D721Med (cell line): ENCODE measurements around the gene FAM234B.

Source experiments
- DNase-seq: peaks from one replicate; pipeline ENCODE4 v3.0.0; 2011; ENCODE audit warnings: low spot score; ENCODE audit not compliant: insufficient read length
- FAIRE-seq: peaks from 2 replicates; lab custom pipeline; 2011; peaks lifted over from hg19 to GRCh38; lab: Jason Lieb, UNC
- CTCF ChIP-seq: IDR thresholded peaks from 2 replicates; pipeline ENCODE4 v1.5.1; 2012; ENCODE audit warnings: mild to moderate bottlenecking, control low read depth; ENCODE audit not compliant: insufficient read depth; ENCODE audit errors: missing control alignments

Gene FAM234B

GRCh38 chr12:13099066-13099843 is 55.1 kb downstream of the FAM234B start:
- DNase-seq, result no peak
- no peak for FAIRE-seq
- TF ChIP-seq CTCF, result no peak

GRCh38 chr12:13099844-13100604 is 55.8 kb downstream of the FAM234B start:
- TF ChIP-seq CTCF, result no peak
- FAIRE-seq (no peak), DNase-seq (no peak)

- DNase-seq, result no peak
- no peak for FAIRE-seq
- no peak for TF ChIP-seq CTCF
Measured at GRCh38 chr12:13100605-13100881, 56.4 kb downstream of the FAM234B start.

GRCh38 chr12:13100882-13101769 is 56.9 kb downstream of the FAM234B start:
- DNase-seq (peak; percentile 81), FAIRE-seq (no peak)
- no peak for TF ChIP-seq CTCF

- TF ChIP-seq CTCF, result no peak
- no peak for DNase-seq
- FAIRE-seq, result no peak
Measured at GRCh38 chr12:13101821-13102375, 57.7 kb downstream of the FAM234B start.

GRCh38 chr12:13102461-13103195 is 58.4 kb downstream of the FAM234B start:
- no peak for FAIRE-seq
- DNase-seq, result no peak
- TF ChIP-seq CTCF, result no peak
